Measurements from ENCODE around the gene PATJ.

Gene PATJ

DNA sequence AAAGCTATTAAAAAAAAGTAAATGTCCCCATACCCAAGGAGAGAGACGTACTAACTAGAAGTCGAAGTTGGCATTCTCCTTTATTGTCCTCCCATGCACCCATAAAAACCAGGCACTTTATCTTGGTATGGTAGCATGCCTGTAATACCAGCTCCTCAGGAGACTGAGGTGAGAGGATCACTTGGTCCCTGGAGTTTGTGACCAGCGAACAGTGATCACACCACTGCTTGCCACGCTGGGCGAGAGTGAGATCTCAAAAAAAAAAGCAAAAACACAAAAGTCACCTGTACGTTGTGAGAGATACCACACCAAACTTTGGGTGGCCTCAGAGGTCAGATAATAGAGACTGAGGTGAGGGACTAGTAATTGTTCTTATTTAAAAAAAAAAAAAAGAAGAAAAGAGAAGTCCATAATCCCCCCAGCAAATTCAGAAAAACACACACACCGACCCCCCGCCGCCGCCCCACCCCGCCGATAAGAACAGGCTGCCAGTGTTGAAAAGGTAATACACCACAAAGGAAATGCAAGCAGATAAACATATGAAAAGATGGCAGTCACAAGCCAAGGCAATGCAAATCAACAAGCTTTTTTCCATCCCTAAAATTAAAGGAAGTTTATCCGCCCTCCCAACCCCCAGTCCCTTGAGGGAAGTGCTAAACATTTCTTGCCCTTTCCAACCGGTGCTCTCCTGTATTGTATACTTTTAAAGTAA is 455.9 kb downstream of the PATJ start:
- TF ChIP-seq CTCF (IDR thresholded peaks at IDR 0.05; ENCODE audit: insufficient read depth, low read depth, low read length, missing control alignments), result no peak
- no peak overlapping the region for H3K4me3 ChIP-seq (ENCODE audit: low read length)
- DNase-seq (ENCODE audit: low read depth), result no peak

- TF ChIP-seq CTCF (IDR thresholded peaks at IDR 0.05; ENCODE audit: insufficient read depth, low read depth, low read length, missing control alignments), result no peak
- no peak for DNase-seq (ENCODE audit: low read depth)
- H3K4me3 ChIP-seq (ENCODE audit: low read length), result no peak overlapping the region
These were observed 456.5 kb downstream of the PATJ start for GRCh38 chr1:62198781-62199125.

DNA sequence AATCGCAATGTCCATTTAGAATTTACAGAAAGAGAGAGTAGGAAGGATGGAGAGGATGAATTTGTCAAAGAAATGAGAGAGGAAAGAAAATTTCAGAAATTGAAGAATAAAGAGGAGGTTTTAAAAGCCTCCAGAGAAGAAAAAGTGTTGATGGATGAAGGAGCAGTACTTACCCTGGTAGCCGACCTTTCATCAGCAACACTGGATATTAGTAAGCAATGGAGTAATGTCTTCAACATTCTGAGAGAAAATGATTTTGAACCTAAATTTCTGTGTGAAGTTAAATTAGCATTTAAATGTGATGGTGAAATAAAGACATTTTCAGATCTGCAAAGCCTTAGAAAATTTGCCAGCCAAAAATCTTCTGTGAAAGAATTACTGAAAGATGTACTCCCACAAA is 464.9 kb downstream of the PATJ start:
- no peak for DNase-seq (ENCODE audit: low read depth)
- no peak overlapping the region for H3K4me3 ChIP-seq (ENCODE audit: low read length)
- TF ChIP-seq CTCF (IDR thresholded peaks at IDR 0.05; ENCODE audit: insufficient read depth, low read depth, low read length, missing control alignments), result no peak

DNA sequence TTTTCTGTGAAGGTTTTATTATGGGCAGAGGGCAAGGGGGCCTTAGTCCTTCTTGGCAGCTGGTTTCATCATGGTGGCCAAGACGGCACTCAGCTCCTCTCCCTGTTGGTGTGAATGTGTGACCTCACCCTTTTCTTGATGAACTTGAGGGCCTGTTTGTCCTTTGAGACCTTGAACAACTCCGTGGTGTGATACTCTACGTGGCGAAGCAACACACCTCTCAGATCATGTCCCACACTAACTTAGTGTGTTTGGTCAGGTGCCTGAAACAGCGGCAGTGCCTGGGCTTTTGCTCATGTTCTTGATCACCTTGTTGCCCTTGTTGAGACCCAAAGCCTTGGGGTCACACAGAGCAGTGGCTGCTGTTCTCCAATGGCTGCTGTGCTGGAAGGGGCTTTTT is 465.8 kb downstream of the PATJ start:
- DNase-seq (ENCODE audit: low read depth), result no peak
- TF ChIP-seq CTCF (IDR thresholded peaks at IDR 0.05; ENCODE audit: insufficient read depth, low read depth, low read length, missing control alignments), result no peak
- H3K4me3 ChIP-seq (ENCODE audit: low read length), result no peak overlapping the region

GRCh38 chr1:62208970-62209369 is 466.7 kb downstream of the PATJ start:
- peak; percentile 19 for DNase-seq (ENCODE audit: low read depth)
- TF ChIP-seq CTCF (IDR thresholded peaks at IDR 0.05; ENCODE audit: insufficient read depth, low read depth, low read length, missing control alignments), result no peak
- H3K4me3 ChIP-seq (ENCODE audit: low read length), result no peak overlapping the region

GRCh38 chr1:62209931-62210595 is 467.8 kb downstream of the PATJ start:
- no peak for TF ChIP-seq CTCF (IDR thresholded peaks at IDR 0.05; ENCODE audit: insufficient read depth, low read depth, low read length, missing control alignments)
- H3K4me3 ChIP-seq (ENCODE audit: low read length), result no peak overlapping the region
- DNase-seq (ENCODE audit: low read depth), result peak; percentile 79

- DNase-seq (ENCODE audit: low read depth), result no peak
- H3K4me3 ChIP-seq (ENCODE audit: low read length), result no peak overlapping the region
- no peak for TF ChIP-seq CTCF (IDR thresholded peaks at IDR 0.05; ENCODE audit: insufficient read depth, low read depth, low read length, missing control alignments)
These were observed 468.7 kb downstream of the PATJ start for GRCh38 chr1:62210960-62211359.

Data from epithelial cell of esophagus (primary cell).